GM23338 (cell line): ENCODE data around the gene TIPRL. TPM values are rescaled to one million over a fixed set of nuclear protein-coding genes. Genes with fewer than 3 reads are reported as not detected.

Source experiments
- ATAC-seq: fragments of 200-7000 bp; cut with Tn5 transposase; 3 replicates; pipeline ENCODE4 v1.9.1; 2020
- DNase-seq: peaks from one replicate; pipeline ENCODE4 v3.0.0-alpha.2; 2015; ENCODE audit warnings: low spot score
- H2AFZ ChIP-seq: fragments of 200-600 bp; sonication (generic); 2 replicates; pipeline ENCODE4 v1.8.0; 2016; ENCODE audit warnings: antibody characterized with exemption, mild to moderate bottlenecking, moderate library complexity
- H3F3A ChIP-seq: fragments of 200-600 bp; sonication (generic); replicated peaks from 2 replicates; pipeline ENCODE4 v1.8.0; 2017; ENCODE audit warnings: antibody characterized with exemption, mixed run types, low read depth
- H3K27ac ChIP-seq: fragments of 200-600 bp; sonication (generic); 2 replicates; pipeline ENCODE4 v1.6.1; 2016; ENCODE audit warnings: low read depth
- H3K27me3 ChIP-seq: fragments of 200-600 bp; sonication (generic); 2 replicates; pipeline ENCODE4 v1.8.0; 2016; ENCODE audit warnings: mild to moderate bottlenecking, mixed run types, moderate library complexity; ENCODE audit not compliant: insufficient read depth
- H3K36me3 ChIP-seq: fragments of 200-600 bp; sonication (generic); 2 replicates; pipeline ENCODE4 v1.8.0; 2016; ENCODE audit warnings: mild to moderate bottlenecking; ENCODE audit not compliant: insufficient read depth
- H3K4me1 ChIP-seq: fragments of 200-600 bp; sonication (generic); 2 replicates; pipeline ENCODE4 v1.8.0; 2016; ENCODE audit warnings: mild to moderate bottlenecking, moderate library complexity; ENCODE audit not compliant: insufficient read depth
- H3K4me2 ChIP-seq: fragments of 200-600 bp; sonication (generic); 2 replicates; pipeline ENCODE4 v1.7.1; 2017; ENCODE audit warnings: mixed run types
- H3K4me3 ChIP-seq: fragments of 200-600 bp; sonication (generic); 2 replicates; pipeline ENCODE4 v1.6.1; 2016; ENCODE audit warnings: mixed run types
- H3K79me2 ChIP-seq: fragments of 200-600 bp; sonication (generic); replicated peaks from 2 replicates; pipeline ENCODE4 v1.8.0; 2017; ENCODE audit warnings: mild to moderate bottlenecking; ENCODE audit not compliant: insufficient read depth
- H3K9me2 ChIP-seq: fragments of 200-600 bp; sonication (generic); 2 replicates; pipeline ENCODE4 v1.8.0; 2017; ENCODE audit not compliant: insufficient read depth
- H4K20me1 ChIP-seq: fragments of 200-600 bp; sonication (generic); replicated peaks from 2 replicates; pipeline ENCODE4 v1.8.0; 2017; ENCODE audit warnings: mild to moderate bottlenecking; ENCODE audit not compliant: insufficient read depth
- H3K27ac Mint-ChIP-seq: 2 replicates; pipeline ENCODE4 v1.8.0; 2020; ENCODE audit warnings: inconsistent platforms, mild to moderate bottlenecking, moderate library complexity, mixed read lengths
- H3K27me3 Mint-ChIP-seq: 3 replicates; pipeline ENCODE4 v1.8.0; 2022; ENCODE audit warnings: low read depth, mild to moderate bottlenecking, moderate library complexity, mixed read lengths, inconsistent platforms; ENCODE audit not compliant: insufficient read depth, poor library complexity
- H3K36me3 Mint-ChIP-seq: 3 replicates; pipeline ENCODE4 v1.8.0; 2021; ENCODE audit warnings: low read depth, mild to moderate bottlenecking, inconsistent platforms, moderate library complexity, mixed read lengths
- H3K4me1 Mint-ChIP-seq: 3 replicates; pipeline ENCODE4 v1.8.0; 2020; ENCODE audit warnings: mild to moderate bottlenecking, inconsistent platforms, mixed read lengths
- H3K4me3 Mint-ChIP-seq: 3 replicates; pipeline ENCODE4 v1.8.0; 2021; ENCODE audit warnings: moderate library complexity, mild to moderate bottlenecking, inconsistent platforms, mixed read lengths
- H3K9me3 Mint-ChIP-seq: 3 replicates; pipeline ENCODE4 v1.8.0; 2020; ENCODE audit warnings: moderate library complexity, mild to moderate bottlenecking, inconsistent platforms, mixed read lengths
- CREB1 ChIP-seq: fragments of 250-450 bp; sonication (Bioruptor Pico); IDR thresholded peaks from 2 replicates; pipeline ENCODE4 v1.5.0; 2020; ENCODE audit warnings: low read depth, mild to moderate bottlenecking, moderate library complexity
- EZH2 ChIP-seq: fragments of 200-600 bp; sonication (generic); IDR thresholded peaks from one replicate; pipeline ENCODE4 v1.8.0; 2017; ENCODE audit warnings: antibody characterized with exemption, mild to moderate bottlenecking, low read depth; ENCODE audit not compliant: unreplicated experiment
- EZH2phosphoT487 ChIP-seq: fragments of 200-600 bp; sonication (generic); IDR thresholded peaks from one replicate; pipeline ENCODE4 v1.8.1; 2018; ENCODE audit warnings: antibody characterized with exemption; ENCODE audit not compliant: unreplicated experiment
- NANOG ChIP-seq: IDR thresholded peaks from 2 replicates; pipeline ENCODE4 v1.6.1; 2016; ENCODE audit warnings: antibody characterized with exemption, borderline replicate concordance
- POLR2AphosphoS5 ChIP-seq: IDR thresholded peaks from 2 replicates; pipeline ENCODE4 v1.6.1; 2016; ENCODE audit warnings: antibody characterized with exemption, low read depth
- STAT1 ChIP-seq: IDR thresholded peaks from one replicate; pipeline ENCODE4 v1.6.1; 2016; ENCODE audit warnings: antibody characterized with exemption; ENCODE audit not compliant: unreplicated experiment
- ZNF331 ChIP-seq: fragments of 250-450 bp; sonication (Bioruptor Pico); IDR thresholded peaks from 2 replicates; pipeline ENCODE4 v1.5.0; 2020; ENCODE audit warnings: low read depth, mild to moderate bottlenecking, moderate library complexity
- polyA plus RNA-seq: library from polyadenylated mRNA; unstranded; fragments of >200 nt; fragmentation: Nextera tagmentation; extraction: Ambion mirVana; gene quantifications from 2 replicates; pipeline ENCODE4 v1.2.1, GENCODE V29; 2016
- total RNA-seq: library from RNA; depleted of rRNA; stranded (reverse); fragments of >200 nt; shearing (Covaris generic); gene quantifications from 2 replicates; pipeline ENCODE4 v1.2.3, GENCODE V29; 2014
- TF ChIP-seq, protein P1 (sequence below): IDR thresholded peaks from 2 replicates; pipeline ENCODE4 v1.6.1; 2016; ENCODE audit warnings: antibody characterized with exemption
- TF ChIP-seq, protein P2 (sequence below): fragments of 250-450 bp; sonication (Bioruptor Pico); IDR thresholded peaks from 2 replicates; pipeline ENCODE4 v1.5.0; 2020; ENCODE audit warnings: mild to moderate bottlenecking, moderate library complexity

Gene TIPRL
- total and polyA plus RNA-seq, 2 experiments from 2014 or later, result 15.9 to 32.0 TPM

DNA sequence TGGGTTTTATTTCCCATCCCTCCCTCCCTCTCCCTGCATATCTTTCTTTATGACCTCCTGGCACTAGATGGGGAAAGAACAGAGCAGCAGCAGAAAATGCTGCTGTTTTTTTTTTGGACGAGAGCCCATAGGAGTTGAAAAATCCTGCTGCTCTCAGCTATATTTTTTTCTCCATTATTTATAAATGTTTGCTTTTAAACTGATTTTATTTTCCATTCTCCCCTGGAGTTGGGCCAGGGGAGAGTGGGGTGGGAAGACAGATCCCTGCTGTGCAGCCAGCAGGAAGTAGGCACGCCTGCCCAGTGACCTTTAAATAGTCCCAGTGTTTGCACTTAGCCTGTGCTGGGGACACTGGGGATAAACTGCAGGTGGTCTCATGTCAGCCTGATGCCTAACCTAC lies 64.4 kb downstream of the TIPRL start (continued):
- TF ChIP-seq STAT1, result no peak
- no peak for TF ChIP-seq EZH2
- TF ChIP-seq, protein P1, sequence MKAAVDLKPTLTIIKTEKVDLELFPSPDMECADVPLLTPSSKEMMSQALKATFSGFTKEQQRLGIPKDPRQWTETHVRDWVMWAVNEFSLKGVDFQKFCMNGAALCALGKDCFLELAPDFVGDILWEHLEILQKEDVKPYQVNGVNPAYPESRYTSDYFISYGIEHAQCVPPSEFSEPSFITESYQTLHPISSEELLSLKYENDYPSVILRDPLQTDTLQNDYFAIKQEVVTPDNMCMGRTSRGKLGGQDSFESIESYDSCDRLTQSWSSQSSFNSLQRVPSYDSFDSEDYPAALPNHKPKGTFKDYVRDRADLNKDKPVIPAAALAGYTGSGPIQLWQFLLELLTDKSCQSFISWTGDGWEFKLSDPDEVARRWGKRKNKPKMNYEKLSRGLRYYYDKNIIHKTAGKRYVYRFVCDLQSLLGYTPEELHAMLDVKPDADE, result no peak
- TF ChIP-seq, protein P2, sequence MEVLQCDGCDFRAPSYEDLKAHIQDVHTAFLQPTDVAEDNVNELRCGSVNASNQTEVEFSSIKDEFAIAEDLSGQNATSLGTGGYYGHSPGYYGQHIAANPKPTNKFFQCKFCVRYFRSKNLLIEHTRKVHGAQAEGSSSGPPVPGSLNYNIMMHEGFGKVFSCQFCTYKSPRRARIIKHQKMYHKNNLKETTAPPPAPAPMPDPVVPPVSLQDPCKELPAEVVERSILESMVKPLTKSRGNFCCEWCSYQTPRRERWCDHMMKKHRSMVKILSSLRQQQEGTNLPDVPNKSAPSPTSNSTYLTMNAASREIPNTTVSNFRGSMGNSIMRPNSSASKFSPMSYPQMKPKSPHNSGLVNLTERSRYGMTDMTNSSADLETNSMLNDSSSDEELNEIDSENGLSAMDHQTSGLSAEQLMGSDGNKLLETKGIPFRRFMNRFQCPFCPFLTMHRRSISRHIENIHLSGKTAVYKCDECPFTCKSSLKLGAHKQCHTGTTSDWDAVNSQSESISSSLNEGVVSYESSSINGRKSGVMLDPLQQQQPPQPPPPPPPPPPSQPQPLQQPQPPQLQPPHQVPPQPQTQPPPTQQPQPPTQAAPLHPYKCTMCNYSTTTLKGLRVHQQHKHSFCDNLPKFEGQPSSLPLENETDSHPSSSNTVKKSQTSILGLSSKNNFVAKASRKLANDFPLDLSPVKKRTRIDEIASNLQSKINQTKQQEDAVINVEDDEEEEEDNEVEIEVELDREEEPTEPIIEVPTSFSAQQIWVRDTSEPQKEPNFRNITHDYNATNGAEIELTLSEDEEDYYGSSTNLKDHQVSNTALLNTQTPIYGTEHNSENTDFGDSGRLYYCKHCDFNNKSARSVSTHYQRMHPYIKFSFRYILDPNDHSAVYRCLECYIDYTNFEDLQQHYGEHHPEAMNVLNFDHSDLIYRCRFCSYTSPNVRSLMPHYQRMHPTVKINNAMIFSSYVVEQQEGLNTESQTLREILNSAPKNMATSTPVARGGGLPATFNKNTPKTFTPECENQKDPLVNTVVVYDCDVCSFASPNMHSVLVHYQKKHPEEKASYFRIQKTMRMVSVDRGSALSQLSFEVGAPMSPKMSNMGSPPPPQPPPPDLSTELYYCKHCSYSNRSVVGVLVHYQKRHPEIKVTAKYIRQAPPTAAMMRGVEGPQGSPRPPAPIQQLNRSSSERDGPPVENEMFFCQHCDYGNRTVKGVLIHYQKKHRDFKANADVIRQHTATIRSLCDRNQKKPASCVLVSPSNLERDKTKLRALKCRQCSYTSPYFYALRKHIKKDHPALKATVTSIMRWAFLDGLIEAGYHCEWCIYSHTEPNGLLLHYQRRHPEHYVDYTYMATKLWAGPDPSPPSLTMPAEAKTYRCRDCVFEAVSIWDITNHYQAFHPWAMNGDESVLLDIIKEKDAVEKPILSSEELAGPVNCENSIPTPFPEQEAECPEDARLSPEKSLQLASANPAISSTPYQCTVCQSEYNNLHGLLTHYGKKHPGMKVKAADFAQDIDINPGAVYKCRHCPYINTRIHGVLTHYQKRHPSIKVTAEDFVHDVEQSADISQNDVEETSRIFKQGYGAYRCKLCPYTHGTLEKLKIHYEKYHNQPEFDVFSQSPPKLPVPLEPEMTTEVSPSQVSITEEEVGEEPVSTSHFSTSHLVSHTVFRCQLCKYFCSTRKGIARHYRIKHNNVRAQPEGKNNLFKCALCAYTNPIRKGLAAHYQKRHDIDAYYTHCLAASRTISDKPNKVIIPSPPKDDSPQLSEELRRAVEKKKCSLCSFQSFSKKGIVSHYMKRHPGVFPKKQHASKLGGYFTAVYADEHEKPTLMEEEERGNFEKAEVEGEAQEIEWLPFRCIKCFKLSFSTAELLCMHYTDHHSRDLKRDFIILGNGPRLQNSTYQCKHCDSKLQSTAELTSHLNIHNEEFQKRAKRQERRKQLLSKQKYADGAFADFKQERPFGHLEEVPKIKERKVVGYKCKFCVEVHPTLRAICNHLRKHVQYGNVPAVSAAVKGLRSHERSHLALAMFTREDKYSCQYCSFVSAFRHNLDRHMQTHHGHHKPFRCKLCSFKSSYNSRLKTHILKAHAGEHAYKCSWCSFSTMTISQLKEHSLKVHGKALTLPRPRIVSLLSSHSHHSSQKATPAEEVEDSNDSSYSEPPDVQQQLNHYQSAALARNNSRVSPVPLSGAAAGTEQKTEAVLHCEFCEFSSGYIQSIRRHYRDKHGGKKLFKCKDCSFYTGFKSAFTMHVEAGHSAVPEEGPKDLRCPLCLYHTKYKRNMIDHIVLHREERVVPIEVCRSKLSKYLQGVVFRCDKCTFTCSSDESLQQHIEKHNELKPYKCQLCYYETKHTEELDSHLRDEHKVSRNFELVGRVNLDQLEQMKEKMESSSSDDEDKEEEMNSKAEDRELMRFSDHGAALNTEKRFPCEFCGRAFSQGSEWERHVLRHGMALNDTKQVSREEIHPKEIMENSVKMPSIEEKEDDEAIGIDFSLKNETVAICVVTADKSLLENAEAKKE (CRISPR knock-in tag), result no peak

GRCh38 chr1:168243636-168244212 lies 65.0 kb downstream of the TIPRL start:
- Histone ChIP-seq H3K27ac (no peak overlapping the region), H4K20me1 (no peaks in the 10 kb centered on the region), H3F3A (no peaks in the 10 kb centered on the region), H3K4me2 (no peak overlapping the region), H3K36me3 (peaks cover 13% of the 10 kb centered on the region; the same call in 1 of the 2 replicates), H3K9me2 (no peaks in the 10 kb centered on the region), H2AFZ (no peak overlapping the region), H3K4me1 (no peaks in the 10 kb centered on the region), H3K4me3 (no peak overlapping the region), H3K27me3 (no peaks in the 10 kb centered on the region), H3K79me2 (peaks cover 9% of the 10 kb centered on the region; the same call in 1 of the 2 replicates)
- Mint-ChIP-seq H3K4me1 (peaks cover 5% of the 10 kb centered on the region), H3K4me3 (no peak overlapping the region), H3K27ac (peak overlapping the region; percentile 80; the same call in 1 of the 2 replicates), H3K9me3 (no peaks in the 10 kb centered on the region), H3K27me3 (no peaks in the 10 kb centered on the region), H3K36me3 (peaks cover 41% of the 10 kb centered on the region)
- ATAC-seq (no peak), DNase-seq (no peak)
- no peak for TF ChIP-seq CREB1
- TF ChIP-seq ZNF331 (CRISPR knock-in tag), result no peak
- no peak for TF ChIP-seq NANOG
- TF ChIP-seq POLR2AphosphoS5, result no peak
- TF ChIP-seq EZH2phosphoT487, result no peak
- TF ChIP-seq, protein P1, result no peak
